ENCODE measurements around the gene ARHGAP10.
A peak's percentile ranks its signal among the peaks of the same experiment; 100 is the strongest.

Gene ARHGAP10

DNA sequence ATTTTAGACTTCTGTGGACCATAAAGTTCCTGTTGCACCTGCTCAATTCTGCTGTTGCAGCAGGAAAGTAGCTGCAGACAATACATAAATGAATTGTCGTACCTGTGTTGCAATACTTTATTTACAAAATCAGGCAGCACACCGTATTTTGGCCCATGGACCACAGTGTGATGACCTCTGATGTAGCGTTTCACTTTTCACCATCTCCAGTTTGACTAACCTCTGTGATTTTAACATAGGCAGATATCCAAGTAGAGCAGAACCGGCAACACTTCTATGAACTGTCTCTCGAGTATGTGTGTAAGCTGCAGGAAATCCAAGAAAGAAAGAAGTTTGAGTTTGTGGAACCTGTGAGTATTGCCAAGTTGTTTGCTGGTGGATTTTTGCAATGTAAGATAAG lies 132.7 kb downstream of the ARHGAP10 start:
- no peak overlapping the region for H3K4me3 ChIP-seq (ENCODE audit: low read depth, low read length)
- TF ChIP-seq CTCF (IDR thresholded peaks at IDR 0.05; ENCODE audit: insufficient read depth, low read depth, low read length, missing control alignments), result no peak
- no peak for DNase-seq (ENCODE audit: low read depth)

GRCh38 chr4:147865926-147866325 lies 134.0 kb downstream of the ARHGAP10 start:
- DNase-seq (ENCODE audit: low read depth), result no peak

GRCh38 chr4:147866532-147867271 lies 134.8 kb downstream of the ARHGAP10 start:
- peak; percentile 94 for DNase-seq (ENCODE audit: low read depth)
- peak; percentile 94 for TF ChIP-seq CTCF (IDR thresholded peaks at IDR 0.05; ENCODE audit: insufficient read depth, low read depth, low read length, missing control alignments)
- H3K4me3 ChIP-seq (ENCODE audit: low read depth, low read length), result no peak overlapping the region

More at GRCh38 chr4:147865926-147866325, 134.0 kb downstream of the ARHGAP10 start:
- no peak overlapping the region for H3K4me3 ChIP-seq (ENCODE audit: low read depth, low read length)
- no peak for TF ChIP-seq CTCF (IDR thresholded peaks at IDR 0.05; ENCODE audit: insufficient read depth, low read depth, low read length, missing control alignments)

- no peak overlapping the region for H3K4me3 ChIP-seq (ENCODE audit: low read depth, low read length)
- DNase-seq (ENCODE audit: low read depth), result no peak
- no peak for TF ChIP-seq CTCF (IDR thresholded peaks at IDR 0.05; ENCODE audit: insufficient read depth, low read depth, low read length, missing control alignments)
These were observed 142.2 kb downstream of the ARHGAP10 start for GRCh38 chr4:147874109-147874508.

- no peak for DNase-seq (ENCODE audit: low read depth)
- H3K4me3 ChIP-seq (ENCODE audit: low read depth, low read length), result no peak overlapping the region
- TF ChIP-seq CTCF (IDR thresholded peaks at IDR 0.05; ENCODE audit: insufficient read depth, low read depth, low read length, missing control alignments), result no peak
These were observed 145.5 kb downstream of the ARHGAP10 start for GRCh38 chr4:147877308-147877771.

GRCh38 chr4:147879676-147880075 lies 147.8 kb downstream of the ARHGAP10 start:
- TF ChIP-seq CTCF (IDR thresholded peaks at IDR 0.05; ENCODE audit: insufficient read depth, low read depth, low read length, missing control alignments), result no peak
- DNase-seq (ENCODE audit: low read depth), result no peak

DNA sequence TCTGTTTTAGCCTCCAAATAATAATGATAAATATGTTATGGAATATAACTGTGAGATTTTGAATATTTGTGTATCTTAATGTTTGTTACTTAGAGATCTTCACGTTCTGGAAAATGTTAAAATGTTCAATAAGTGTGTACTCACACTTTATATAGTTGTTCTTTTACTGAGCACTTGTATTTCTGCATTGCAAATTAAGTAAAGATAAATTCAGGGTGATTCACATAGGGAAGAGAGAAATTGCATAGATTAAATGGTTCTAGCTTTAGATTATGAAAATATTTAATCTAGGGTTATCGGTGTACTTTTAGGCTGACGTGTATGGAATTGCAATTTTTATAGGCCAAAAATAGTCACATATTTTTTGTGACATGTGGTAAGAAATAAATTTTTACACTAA lies 148.6 kb downstream of the ARHGAP10 start:
- no peak for TF ChIP-seq CTCF (IDR thresholded peaks at IDR 0.05; ENCODE audit: insufficient read depth, low read depth, low read length, missing control alignments)
- no peak for DNase-seq (ENCODE audit: low read depth)
- H3K4me3 ChIP-seq (ENCODE audit: low read depth, low read length), result no peak overlapping the region

More at GRCh38 chr4:147879676-147880075, 147.8 kb downstream of the ARHGAP10 start:
- H3K4me3 ChIP-seq (ENCODE audit: low read depth, low read length), result no peak overlapping the region

Data from GM12865 (cell line).